Fibroblast of the aortic adventitia (primary cell): Measurements from ENCODE around the gene GATA2. TPM values are rescaled to one million over a fixed set of nuclear protein-coding genes. Genes with fewer than 3 reads are reported as not detected.
A peak's percentile ranks its signal among the peaks of the same experiment; 100 is the strongest.

Experiments used
- DNase-seq: peaks from one replicate; pipeline ENCODE4 v3.0.0-alpha.2; 2010; ENCODE audit warnings: low read depth
- H3K4me3 ChIP-seq: 2 replicates; pipeline ENCODE4 v1.5.1; 2011; ENCODE audit warnings: low read depth, mild to moderate bottlenecking, control low read depth, low read length, moderate library complexity
- CTCF ChIP-seq: IDR thresholded peaks from 2 replicates; pipeline ENCODE4 v1.5.1; 2011; ENCODE audit warnings: mild to moderate bottlenecking, low read length, control low read depth, inconsistent platforms; ENCODE audit not compliant: insufficient read depth
- total RNA-seq: library from RNA; depleted of rRNA; stranded (reverse); fragments of >200 nt; gene quantifications from 2 replicates; pipeline ENCODE4 v1.2.3, GENCODE V29; 2012; ENCODE audit warnings: low replicate concordance

The GATA2 gene
- total RNA-seq, 1 donor, result 9.3 TPM

GRCh38 chr3:128481438-128481942, 11.5 kb downstream of the GATA2 start:
- no peak overlapping the region for H3K4me3 ChIP-seq
- peak; percentile 25 for DNase-seq
- no peak for TF ChIP-seq CTCF

GRCh38 chr3:128480717-128481437, 12.1 kb downstream of the GATA2 start:
- TF ChIP-seq CTCF, result no peak
- H3K4me3 ChIP-seq, result no peak overlapping the region
- no peak for DNase-seq

GRCh38 chr3:128480278-128480677, 12.7 kb downstream of the GATA2 start:
- no peak for TF ChIP-seq CTCF
- no peak for DNase-seq
- H3K4me3 ChIP-seq, result no peak overlapping the region

- TF ChIP-seq CTCF, result no peak
- H3K4me3 ChIP-seq, result no peak overlapping the region
- no peak for DNase-seq
Measured at GRCh38 chr3:128479558-128480086, 13.4 kb downstream of the GATA2 start.

- DNase-seq, result no peak
- no peak overlapping the region for H3K4me3 ChIP-seq
- no peak for TF ChIP-seq CTCF
Measured at GRCh38 chr3:128478576-128479506, 14.2 kb downstream of the GATA2 start.

- DNase-seq, result no peak
- H3K4me3 ChIP-seq, result no peak overlapping the region
- no peak for TF ChIP-seq CTCF
Measured at GRCh38 chr3:128476659-128477058, 16.3 kb downstream of the GATA2 start.
